Endothelial cell of umbilical vein (primary cell): ENCODE results near the gene SLC12A1. TPM values are rescaled to one million over a fixed set of nuclear protein-coding genes. Genes with fewer than 3 reads are reported as not detected.

Experiments
- BruUV-seq: library from RNA; stranded (reverse); fragments of 400-500 nt; replicated peaks from 2 replicates; lab custom pipeline; 2021; lab: Mats Ljungman, UMichigan
- CTCF ChIA-PET: fragments of 300-600, 350-600 bp; sonication (Branson Sonifier 250); formaldehyde crosslinking; loops from one replicate; lab custom pipeline; 2021; ENCODE audit warnings: antibody characterized with exemption, inconsistent platforms; lab: Charles Lee
- POLR2A ChIA-PET: fragments of 300-600, 350-600 bp; sonication (Branson Sonifier 250); formaldehyde crosslinking; loops from one replicate; lab custom pipeline; 2021; ENCODE audit warnings: antibody characterized with exemption, inconsistent platforms; lab: Charles Lee
- DNase-seq: peaks from one replicate; pipeline ENCODE4 v3.0.0-alpha.2; 2011; ENCODE audit warnings: low read depth, low spot score
- FAIRE-seq: peaks from 2 replicates; lab custom pipeline; 2011; peaks lifted over from hg19 to GRCh38; lab: Jason Lieb, UNC
- H2AFZ ChIP-seq: 2 replicates; pipeline ENCODE4 v1.6.0; 2012; ENCODE audit warnings: low read depth, low read length, control low read depth, inconsistent platforms
- H3K27ac ChIP-seq: 2 replicates; pipeline ENCODE4 v1.5.1; 2011; ENCODE audit warnings: low read depth, mild to moderate bottlenecking, control low read depth, low read length, moderate library complexity; ENCODE audit not compliant: insufficient read depth
- H3K27me3 ChIP-seq, 2 experiments: 2 replicates each; pipeline versions ENCODE4 v1.6.0 to v1.6.1; 2011; ENCODE audit warnings: low read length in 2 of 2, mixed read lengths in 1 of 2; ENCODE audit not compliant: control insufficient read depth in 2 of 2, insufficient read depth in 2 of 2
- H3K36me3 ChIP-seq, 2 experiments: 2 replicates in 1 of 2; 3 replicates in 1 of 2; pipeline ENCODE4 v1.5.1; 2011; ENCODE audit warnings: low read length in 2 of 2, mild to moderate bottlenecking in 1 of 2, moderate library complexity in 1 of 2; ENCODE audit not compliant: control insufficient read depth in 2 of 2, insufficient read depth in 2 of 2; ENCODE audit errors: extremely low read depth in 1 of 2
- H3K4me1 ChIP-seq: 3 replicates; pipeline ENCODE4 v1.5.1; 2011; ENCODE audit warnings: mild to moderate bottlenecking, low read length; ENCODE audit not compliant: control insufficient read depth, insufficient read depth; ENCODE audit errors: extremely low read depth
- H3K4me2 ChIP-seq: 2 replicates; pipeline ENCODE4 v1.6.1; 2011; ENCODE audit warnings: low read length, control low read depth, mixed read lengths; ENCODE audit not compliant: insufficient read depth
- H3K4me3 ChIP-seq, 3 experiments: fragments of 200-600 bp in 1 of 3; sonication (generic), shearing (Covaris generic) in 1 of 3; replicated peaks in 1 of 3; 2 replicates each; pipeline ENCODE4 v1.5.1; 2011 to 2016; ENCODE audit warnings: control low read depth in 3 of 3, low read length in 3 of 3, mild to moderate bottlenecking in 2 of 3, inconsistent platforms in 1 of 3, low read depth in 1 of 3, moderate library complexity in 1 of 3; ENCODE audit not compliant: insufficient read depth in 1 of 3
- H3K79me2 ChIP-seq: 2 replicates; pipeline ENCODE4 v1.6.0; 2012; ENCODE audit warnings: low read length, inconsistent platforms; ENCODE audit not compliant: control insufficient read depth, insufficient read depth
- H3K9ac ChIP-seq: replicated peaks from 2 replicates; pipeline ENCODE3; 2011; ENCODE audit warnings: low read length, control low read depth; ENCODE audit not compliant: insufficient read depth; ENCODE audit errors: extremely low read depth
- H3K9me1 ChIP-seq: replicated peaks from 3 replicates; pipeline ENCODE4 v1.6.0; 2011; ENCODE audit warnings: mild to moderate bottlenecking, low read length; ENCODE audit not compliant: control insufficient read depth, insufficient read depth; ENCODE audit errors: extremely low read depth
- H3K9me3 ChIP-seq: replicated peaks from 2 replicates; pipeline ENCODE4 v1.5.1; 2012; ENCODE audit warnings: low read length, inconsistent platforms; ENCODE audit not compliant: control insufficient read depth, insufficient read depth
- H4K20me1 ChIP-seq: replicated peaks from 2 replicates; pipeline ENCODE3; 2011; ENCODE audit warnings: mild to moderate bottlenecking, low read length; ENCODE audit not compliant: control insufficient read depth, insufficient read depth; ENCODE audit errors: extremely low read depth
- CTCF ChIP-seq, 2 donors: IDR thresholded peaks; 1 replicate in 1 of 2; 2 replicates in 1 of 2; pipeline ENCODE4 v1.5.1; 2011; ENCODE audit warnings: low read length in 2 of 2, mild to moderate bottlenecking in 2 of 2, moderate library complexity in 2 of 2, control low read depth in 1 of 2, inconsistent platforms in 1 of 2, low read depth in 1 of 2; ENCODE audit not compliant: insufficient read depth in 1 of 2; ENCODE audit errors: extremely low read depth in 1 of 2
- EZH2 ChIP-seq: IDR thresholded peaks from 2 replicates; pipeline ENCODE4 v1.6.1; 2012; ENCODE audit warnings: borderline replicate concordance, low read depth, mild to moderate bottlenecking, moderate library complexity, low read length, inconsistent platforms; ENCODE audit not compliant: severe bottlenecking
- FOS ChIP-seq: IDR thresholded peaks from 2 replicates; pipeline ENCODE4 v1.6.1; 2011; ENCODE audit warnings: mild to moderate bottlenecking, low read length, moderate library complexity, borderline replicate concordance; ENCODE audit not compliant: insufficient read depth
- GATA2 ChIP-seq: IDR thresholded peaks from 2 replicates; pipeline ENCODE4 v1.7.0; 2011; ENCODE audit warnings: low read depth, mild to moderate bottlenecking, moderate library complexity, mixed read lengths, low read length; ENCODE audit not compliant: insufficient read length, insufficient read depth
- JUN ChIP-seq: IDR thresholded peaks from 2 replicates; pipeline ENCODE4 v1.6.1; 2011; ENCODE audit warnings: borderline replicate concordance, low read depth; ENCODE audit not compliant: insufficient read length, insufficient read depth
- MAX ChIP-seq: IDR thresholded peaks from 2 replicates; pipeline ENCODE4 v1.6.1; 2011; ENCODE audit not compliant: insufficient read depth, insufficient read length
- MYC ChIP-seq: IDR thresholded peaks from one replicate; pipeline ENCODE4 v1.6.1; 2011; ENCODE audit warnings: mild to moderate bottlenecking, low read depth, low read length
- POLR2A ChIP-seq: IDR thresholded peaks from 2 replicates; pipeline ENCODE4 v1.6.1; 2012; ENCODE audit warnings: low read depth, mild to moderate bottlenecking, control low read depth, low read length
- POLR2AphosphoS5 ChIP-seq: IDR thresholded peaks from 2 replicates; pipeline ENCODE4 v1.6.1; 2012; ENCODE audit warnings: low read depth, mild to moderate bottlenecking, control low read depth, low read length, moderate library complexity; ENCODE audit not compliant: insufficient read depth
- dilution Hi-C: fragments of 300-500 bp; cut with MboI; formaldehyde crosslinking; loops from one replicate; pipeline ENCODE4 v1.15.0; 2019; ENCODE audit warnings: low sequenced_read_pairs; ENCODE audit not compliant: extremely low pct_ligation_motif_present
- intact Hi-C: fragments of 100-400 bp; cut with micrococcal nuclease; formaldehyde crosslinking; loops from one replicate; pipeline ENCODE4 v1.10.0; 2022
- polyA plus RNA-seq, 4 experiments: library from polyadenylated mRNA; depleted of rRNA in 3 of 4; stranded (reverse) in 3 of 4; unstranded in 1 of 4; fragments of >200 nt; gene quantifications; 2 replicates each; pipeline versions ENCODE4 v1.2.1 to v1.2.3, GENCODE V29; 2011 to 2012; ENCODE audit warnings: missing spikeins in 1 of 4
- total RNA-seq: library from RNA; stranded (reverse); gene quantifications from 2 replicates; pipeline ENCODE4 v1.2.3, GENCODE V29; 2021

Gene SLC12A1
- total and polyA plus RNA-seq, 2 donors (not counting 3 experiments of a cell fraction or from before 2014, with no cell fraction given), result not detected

- Histone ChIP-seq H4K20me1 (no peaks in the 10 kb centered on the region), H3K4me2 (no peak overlapping the region), H3K4me3 (no peak overlapping the region), H2AFZ (no peak overlapping the region), H3K9ac (no peak overlapping the region), H3K9me3 (no peaks in the 10 kb centered on the region), H3K4me1 (no peaks in the 10 kb centered on the region), H3K27ac (no peak overlapping the region), H3K79me2 (no peaks in the 10 kb centered on the region), H3K36me3 (no peaks in the 10 kb centered on the region), H3K27me3 (peaks cover 5 to 18% of the 10 kb centered on the region in 2 experiments), H3K9me1 (no peaks in the 10 kb centered on the region)
- CTCF ChIA-PET, result interaction anchor here (1.4 kb wide), 1 partner anchor 90 kb away, joined by 3 read pairs; no protein-coding TSS in a partner anchor
- FAIRE-seq (no peak), DNase-seq (no peak)
- BruUV-seq, result no TSS peak
- POLR2A ChIA-PET, result no interaction called here
- intact Hi-C loops, result no loop called here
- dilution Hi-C loops, result no loop called here
- TF ChIP-seq GATA2 (no peak), EZH2 (no peak), MAX (no peak), JUN (no peak), MYC (no peak), CTCF (IDR thresholded peaks at IDR 0.05; ENCODE audit: extremely low read depth in 1 of 2, insufficient read depth in 1 of 2, low read depth in 1 of 2, low read length in 2 of 2) (no peak), POLR2A (no peak), POLR2AphosphoS5 (no peak), FOS (no peak)
Observed at GRCh38 chr15:48202068-48202467, 4.0 kb upstream of the SLC12A1 start.
